ENCODE results near the gene CCDC88C. TPM values are rescaled to one million over a fixed set of nuclear protein-coding genes. Genes with fewer than 3 reads are reported as not detected.

Gene CCDC88C, protein sequence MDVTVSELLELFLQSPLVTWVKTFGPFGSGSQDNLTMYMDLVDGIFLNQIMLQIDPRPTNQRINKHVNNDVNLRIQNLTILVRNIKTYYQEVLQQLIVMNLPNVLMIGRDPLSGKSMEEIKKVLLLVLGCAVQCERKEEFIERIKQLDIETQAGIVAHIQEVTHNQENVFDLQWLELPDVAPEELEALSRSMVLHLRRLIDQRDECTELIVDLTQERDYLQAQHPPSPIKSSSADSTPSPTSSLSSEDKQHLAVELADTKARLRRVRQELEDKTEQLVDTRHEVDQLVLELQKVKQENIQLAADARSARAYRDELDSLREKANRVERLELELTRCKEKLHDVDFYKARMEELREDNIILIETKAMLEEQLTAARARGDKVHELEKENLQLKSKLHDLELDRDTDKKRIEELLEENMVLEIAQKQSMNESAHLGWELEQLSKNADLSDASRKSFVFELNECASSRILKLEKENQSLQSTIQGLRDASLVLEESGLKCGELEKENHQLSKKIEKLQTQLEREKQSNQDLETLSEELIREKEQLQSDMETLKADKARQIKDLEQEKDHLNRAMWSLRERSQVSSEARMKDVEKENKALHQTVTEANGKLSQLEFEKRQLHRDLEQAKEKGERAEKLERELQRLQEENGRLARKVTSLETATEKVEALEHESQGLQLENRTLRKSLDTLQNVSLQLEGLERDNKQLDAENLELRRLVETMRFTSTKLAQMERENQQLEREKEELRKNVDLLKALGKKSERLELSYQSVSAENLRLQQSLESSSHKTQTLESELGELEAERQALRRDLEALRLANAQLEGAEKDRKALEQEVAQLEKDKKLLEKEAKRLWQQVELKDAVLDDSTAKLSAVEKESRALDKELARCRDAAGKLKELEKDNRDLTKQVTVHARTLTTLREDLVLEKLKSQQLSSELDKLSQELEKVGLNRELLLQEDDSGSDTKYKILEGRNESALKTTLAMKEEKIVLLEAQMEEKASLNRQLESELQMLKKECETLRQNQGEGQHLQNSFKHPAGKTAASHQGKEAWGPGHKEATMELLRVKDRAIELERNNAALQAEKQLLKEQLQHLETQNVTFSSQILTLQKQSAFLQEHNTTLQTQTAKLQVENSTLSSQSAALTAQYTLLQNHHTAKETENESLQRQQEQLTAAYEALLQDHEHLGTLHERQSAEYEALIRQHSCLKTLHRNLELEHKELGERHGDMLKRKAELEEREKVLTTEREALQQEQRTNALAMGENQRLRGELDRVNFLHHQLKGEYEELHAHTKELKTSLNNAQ (N-terminal part only)
- total RNA-seq = 100 to 1,000 TPM; 333 to 339 TPM
- 365 to 536 reads per million in 2 donors for total RNA-seq

DNA sequence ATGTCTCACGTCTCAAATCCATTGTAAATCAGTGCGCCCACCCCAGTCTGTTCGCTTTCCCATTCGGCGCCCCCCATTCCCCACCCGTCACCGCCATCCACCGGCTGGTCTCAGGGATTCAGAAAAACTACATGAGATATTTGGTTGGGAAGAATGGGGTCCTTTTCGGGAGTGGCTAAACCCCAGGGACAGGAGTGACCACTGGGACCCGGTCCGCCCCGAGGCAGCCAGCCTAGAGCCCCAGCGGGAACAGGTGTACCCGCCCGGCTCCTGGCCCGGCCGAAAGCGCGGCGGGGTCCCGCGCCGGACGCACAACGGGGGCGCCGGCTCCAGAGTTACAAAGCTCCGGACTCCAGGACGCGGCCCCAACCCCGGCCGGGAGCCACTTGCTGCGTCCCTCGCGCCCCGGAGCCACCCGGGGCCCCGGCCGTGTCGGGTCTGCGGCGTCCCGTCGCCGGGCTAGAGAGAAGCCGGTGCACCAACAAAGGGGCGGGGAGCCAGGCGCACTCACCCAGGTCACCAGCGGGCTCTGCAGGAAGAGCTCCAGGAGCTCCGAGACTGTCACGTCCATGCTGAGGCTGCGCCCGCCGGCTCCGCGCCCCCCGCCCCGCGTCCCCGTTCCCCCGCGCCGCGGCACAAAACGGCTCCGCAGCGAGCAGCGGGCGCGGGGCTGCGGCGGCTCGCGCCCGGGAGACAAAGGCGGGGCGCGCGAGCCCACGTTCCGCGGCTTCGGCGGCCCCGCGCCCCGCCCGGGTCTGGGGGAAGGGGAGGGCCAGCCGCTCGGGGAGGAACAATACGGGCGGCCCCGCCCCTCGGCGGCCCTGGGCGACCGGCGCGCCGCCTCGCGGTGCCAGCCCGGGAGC, at the start of gene CCDC88C:
Gene CCDC88C (minus strand): TSS at position 701 of the 863 bp plus-strand sequence. CDS start 130 bp downstream, at position 571.
- H3K27me3 Mint-ChIP-seq = no peaks in the 10 kb centered on the region
- no peaks in the 10 kb centered on the region for H3K9me3 ChIP-seq (ENCODE audit: control insufficient read depth, low read length, poor library complexity, severe bottlenecking)
- peaks cover 40% of the 10 kb centered on the region for H3K4me1 Mint-ChIP-seq
- peak; percentile 70 to 76 (median 72) for DNase-seq
- peak within 1 kb of the TSS; percentile 98 for H3K4me3 Mint-ChIP-seq
- H3K27ac Mint-ChIP-seq = peak within 1 kb of the TSS; percentile 99
- peak; percentile 59 for ATAC-seq
- H3K36me3 Mint-ChIP-seq (ENCODE audit: low read depth) = peaks cover 9% of the 10 kb centered on the region

DNA sequence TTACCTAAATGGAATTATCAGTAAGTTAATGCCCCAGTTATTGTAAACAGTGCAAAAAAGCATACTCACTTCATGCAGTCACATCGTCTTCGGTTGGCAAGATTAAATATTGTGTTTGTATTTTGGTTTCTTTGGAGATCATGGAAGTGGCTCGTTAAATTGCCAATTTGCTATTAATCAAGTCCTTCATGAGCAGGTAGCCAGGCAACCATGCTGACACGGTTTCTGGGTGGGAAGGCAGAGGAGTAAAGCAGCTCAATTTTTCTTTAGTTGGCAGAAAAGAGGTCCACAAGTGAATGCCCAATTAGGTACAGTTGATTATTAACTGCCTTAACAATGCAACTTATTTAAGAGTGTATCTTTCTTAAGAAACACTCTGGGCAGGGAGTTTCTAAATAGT, 48.6 kb upstream of the CCDC88C start:
- Mint-ChIP-seq H3K27ac (peak overlapping the region; percentile 74), H3K4me3 (peak overlapping the region; percentile 45)

DNA sequence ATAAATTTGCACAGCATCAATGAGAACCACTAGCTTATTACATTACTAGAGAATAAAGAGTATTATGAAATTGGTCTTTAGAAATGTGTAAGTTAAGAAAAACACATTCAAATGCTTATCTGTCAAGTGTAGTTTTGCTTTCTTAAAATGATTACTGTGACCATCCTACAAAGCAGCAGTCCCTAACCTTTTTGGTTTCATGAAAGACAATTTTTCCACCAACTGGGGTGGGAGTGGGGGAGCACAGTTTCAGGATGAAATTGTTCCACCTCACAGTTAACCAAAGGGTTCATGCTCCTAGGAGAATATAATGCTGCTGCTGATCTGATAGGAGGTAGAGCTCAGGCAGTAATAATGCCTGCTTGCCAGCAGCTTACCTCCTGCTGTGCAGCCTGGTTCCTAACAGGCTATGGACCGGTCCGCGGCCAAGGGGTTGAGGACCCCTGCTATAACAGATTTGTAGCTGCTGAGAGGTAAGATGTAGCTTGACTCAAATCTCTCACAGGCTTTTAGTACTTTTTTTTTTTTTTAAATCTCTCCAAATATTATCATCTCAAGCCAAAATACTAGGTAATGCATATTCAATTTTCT, 47.1 kb upstream of the CCDC88C start:
- DNase-seq (no peak), ATAC-seq (no peak)
- H3K4me3 Mint-ChIP-seq = no peak overlapping the region
- no peaks in the 10 kb centered on the region for H3K27me3 Mint-ChIP-seq
- peak overlapping the region; percentile 74 for H3K27ac Mint-ChIP-seq
- H3K4me1 Mint-ChIP-seq = peaks cover 14% of the 10 kb centered on the region
- no peaks in the 10 kb centered on the region for H3K9me3 ChIP-seq (ENCODE audit: control insufficient read depth, low read length, poor library complexity, severe bottlenecking)
- H3K36me3 Mint-ChIP-seq (ENCODE audit: low read depth) = peaks cover 8% of the 10 kb centered on the region

More for the DNA sequence above, 48.6 kb upstream of the CCDC88C start:
- H3K36me3 Mint-ChIP-seq (ENCODE audit: low read depth) = peaks cover 8% of the 10 kb centered on the region
- DNase-seq = no peak
- no peaks in the 10 kb centered on the region for H3K27me3 Mint-ChIP-seq
- ATAC-seq = no peak
- H3K4me1 Mint-ChIP-seq = peaks cover 17% of the 10 kb centered on the region
- no peaks in the 10 kb centered on the region for H3K9me3 ChIP-seq (ENCODE audit: control insufficient read depth, low read length, poor library complexity, severe bottlenecking)

DNA sequence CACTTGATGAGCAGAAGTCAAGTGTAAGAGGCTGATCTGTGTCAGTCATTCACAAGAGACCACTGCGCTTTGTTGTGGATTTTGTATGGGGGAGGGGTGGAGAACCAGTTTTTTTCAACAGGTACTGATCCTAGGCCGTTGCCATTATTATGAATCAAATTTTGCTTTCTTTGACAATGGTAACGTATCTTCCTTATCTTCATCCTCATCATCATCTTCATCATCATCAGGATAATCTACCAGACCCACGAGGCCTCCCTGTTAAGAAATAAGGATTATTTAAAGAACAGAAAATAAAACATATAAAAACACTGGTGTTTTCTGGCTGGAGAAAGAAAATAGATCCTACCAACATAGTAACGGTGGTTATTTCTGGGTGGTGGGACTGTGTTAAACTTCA, 41.0 kb upstream of the CCDC88C start:
- Mint-ChIP-seq H3K27me3 (no peaks in the 10 kb centered on the region), H3K4me1 (peaks cover 6% of the 10 kb centered on the region), H3K4me3 (no peak overlapping the region), H3K36me3 (ENCODE audit: low read depth) (peaks cover 8% of the 10 kb centered on the region), H3K27ac (peak overlapping the region; percentile 68)
- no peak for DNase-seq
- H3K9me3 ChIP-seq (ENCODE audit: control insufficient read depth, low read length, poor library complexity, severe bottlenecking) = no peaks in the 10 kb centered on the region
- no peak for ATAC-seq

DNA sequence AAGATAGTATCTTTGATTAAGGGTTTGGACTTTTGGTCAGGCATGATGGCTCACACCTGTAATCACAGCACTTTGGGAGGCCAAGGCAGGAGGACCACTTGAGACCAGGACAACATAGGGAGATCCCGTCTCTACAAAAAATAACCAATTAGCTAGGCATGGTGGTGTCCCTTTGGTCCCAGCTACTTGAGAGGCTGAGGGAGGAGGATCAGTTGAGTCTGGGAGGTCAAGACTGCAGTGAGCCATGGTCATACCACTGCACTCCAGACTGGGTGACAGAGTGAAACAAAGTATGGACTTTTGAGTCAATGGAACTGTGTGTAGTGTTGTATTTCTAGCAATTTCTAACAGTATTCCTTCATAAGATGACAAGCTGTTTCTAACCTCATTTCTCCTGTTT, 38.7 kb upstream of the CCDC88C start:
- Mint-ChIP-seq H3K27ac (no peak overlapping the region), H3K36me3 (ENCODE audit: low read depth) (peaks cover 3% of the 10 kb centered on the region), H3K4me1 (no peaks in the 10 kb centered on the region), H3K4me3 (peak overlapping the region; percentile 75), H3K27me3 (no peaks in the 10 kb centered on the region)
- no peaks in the 10 kb centered on the region for H3K9me3 ChIP-seq (ENCODE audit: control insufficient read depth, low read length, poor library complexity, severe bottlenecking)
- DNase-seq (no peak), ATAC-seq (no peak)

DNA sequence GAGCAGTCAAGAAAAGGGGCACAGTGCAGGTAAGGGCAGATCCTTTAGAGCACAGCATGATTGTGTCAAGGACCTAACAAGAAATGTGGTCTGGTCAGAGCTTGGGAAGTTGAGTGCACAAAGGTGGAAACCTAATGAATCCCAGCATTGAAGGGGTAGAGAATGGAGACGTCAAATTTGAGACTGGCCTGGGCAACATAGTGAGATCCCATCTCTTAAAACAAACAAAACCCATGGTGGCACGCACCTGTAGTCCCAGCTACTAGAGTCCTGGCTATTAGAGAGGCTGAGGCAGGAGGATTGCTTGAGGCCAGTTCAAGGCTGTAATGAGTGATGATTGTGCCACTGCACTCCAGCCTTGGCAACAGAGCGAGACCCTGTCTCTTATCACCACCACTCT, 37.0 kb upstream of the CCDC88C start:
- Mint-ChIP-seq H3K36me3 (ENCODE audit: low read depth) (peaks cover 3% of the 10 kb centered on the region), H3K4me3 (no peak overlapping the region), H3K27ac (no peak overlapping the region), H3K4me1 (no peaks in the 10 kb centered on the region), H3K27me3 (no peaks in the 10 kb centered on the region)
- no peak for DNase-seq
- no peaks in the 10 kb centered on the region for H3K9me3 ChIP-seq (ENCODE audit: control insufficient read depth, low read length, poor library complexity, severe bottlenecking)
- no peak for ATAC-seq

DNA sequence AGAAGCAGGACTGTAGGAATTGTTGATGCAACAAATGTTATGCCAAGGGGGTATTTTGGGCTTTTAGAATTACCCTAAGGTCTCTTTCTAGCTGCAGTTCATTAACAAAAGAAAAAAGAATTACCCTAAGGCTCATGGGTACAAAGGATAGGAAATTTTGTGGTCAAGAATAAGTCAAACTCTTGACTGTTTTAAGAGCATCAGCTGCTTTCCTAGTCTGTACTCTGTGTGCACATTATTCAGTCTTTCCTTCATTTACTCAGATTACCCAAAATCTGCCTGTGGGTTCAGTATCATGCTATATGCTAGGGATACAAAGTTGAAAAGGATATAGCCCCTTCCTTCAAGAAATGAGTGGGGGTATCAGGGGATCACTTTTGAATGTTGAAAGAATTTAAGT, 36.5 kb upstream of the CCDC88C start:
- no peak for ATAC-seq
- no peak for DNase-seq
- no peaks in the 10 kb centered on the region for H3K27me3 Mint-ChIP-seq
- H3K9me3 ChIP-seq (ENCODE audit: control insufficient read depth, low read length, poor library complexity, severe bottlenecking) = no peaks in the 10 kb centered on the region
- no peak overlapping the region for H3K27ac Mint-ChIP-seq
- H3K4me1 Mint-ChIP-seq = no peaks in the 10 kb centered on the region
- H3K4me3 Mint-ChIP-seq = no peak overlapping the region
- H3K36me3 Mint-ChIP-seq (ENCODE audit: low read depth) = peaks cover 3% of the 10 kb centered on the region

DNA sequence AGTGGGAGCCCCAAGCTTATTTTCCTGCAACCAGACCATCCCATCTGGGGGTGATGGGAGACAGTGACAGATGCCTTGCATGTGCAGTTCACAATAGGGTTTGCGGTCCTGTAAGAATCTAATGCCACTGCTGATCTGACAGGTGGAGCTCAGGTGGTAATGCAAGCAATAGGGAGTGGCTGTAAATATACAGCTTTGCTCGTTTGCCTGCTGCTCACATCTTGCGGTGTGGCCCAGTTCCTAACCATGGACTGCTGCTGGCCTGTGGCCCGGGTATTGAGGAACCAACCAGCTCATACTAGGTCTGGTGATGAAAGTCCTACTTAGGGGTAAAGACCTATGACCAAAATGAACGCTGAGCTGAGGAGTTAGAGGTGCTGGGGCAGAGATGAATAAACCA, 36.1 kb upstream of the CCDC88C start:
- ATAC-seq (no peak), DNase-seq (no peak)
- Mint-ChIP-seq H3K27me3 (no peaks in the 10 kb centered on the region), H3K27ac (no peak overlapping the region), H3K4me1 (no peaks in the 10 kb centered on the region), H3K36me3 (ENCODE audit: low read depth) (peaks cover 2% of the 10 kb centered on the region), H3K4me3 (no peak overlapping the region)
- no peaks in the 10 kb centered on the region for H3K9me3 ChIP-seq (ENCODE audit: control insufficient read depth, low read length, poor library complexity, severe bottlenecking)

DNA sequence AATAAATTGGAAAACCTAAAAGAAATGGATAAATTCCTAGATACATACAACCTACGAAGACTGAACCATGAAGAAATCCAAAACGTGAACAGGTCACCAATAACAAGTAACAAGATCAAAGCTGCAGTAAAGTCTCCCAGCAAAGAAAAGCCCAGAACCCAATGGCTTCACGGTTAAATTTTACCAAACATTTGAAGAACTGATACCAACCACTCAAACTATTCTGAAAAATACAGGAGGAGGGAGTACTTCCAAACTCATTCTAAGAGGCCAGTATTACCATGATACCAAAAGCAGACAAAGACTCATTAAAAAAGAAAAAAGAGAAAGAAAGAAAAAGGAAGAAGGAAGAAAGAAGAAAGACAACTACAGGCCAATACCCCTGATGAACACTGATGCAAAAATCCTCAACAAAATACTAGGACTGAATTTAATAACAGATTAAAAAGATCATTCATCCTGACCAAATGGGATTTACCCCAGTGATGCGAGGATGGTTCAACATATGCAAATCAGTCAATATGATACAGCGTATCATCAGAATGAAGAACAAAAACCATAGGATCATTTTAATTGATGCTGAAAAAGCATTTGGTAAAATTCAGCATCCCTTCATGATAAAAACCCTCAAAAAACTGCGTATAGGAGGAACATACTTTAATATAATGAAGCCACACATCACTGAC, 26.9 kb upstream of the CCDC88C start:
- ATAC-seq (no peak), DNase-seq (no peak)
- no peak overlapping the region for H3K4me3 Mint-ChIP-seq
- H3K27ac Mint-ChIP-seq = no peak overlapping the region
- H3K36me3 Mint-ChIP-seq (ENCODE audit: low read depth) = no peaks in the 10 kb centered on the region
- no peaks in the 10 kb centered on the region for H3K9me3 ChIP-seq (ENCODE audit: control insufficient read depth, low read length, poor library complexity, severe bottlenecking)
- H3K4me1 Mint-ChIP-seq = no peaks in the 10 kb centered on the region
- peaks cover 9% of the 10 kb centered on the region for H3K27me3 Mint-ChIP-seq

DNA sequence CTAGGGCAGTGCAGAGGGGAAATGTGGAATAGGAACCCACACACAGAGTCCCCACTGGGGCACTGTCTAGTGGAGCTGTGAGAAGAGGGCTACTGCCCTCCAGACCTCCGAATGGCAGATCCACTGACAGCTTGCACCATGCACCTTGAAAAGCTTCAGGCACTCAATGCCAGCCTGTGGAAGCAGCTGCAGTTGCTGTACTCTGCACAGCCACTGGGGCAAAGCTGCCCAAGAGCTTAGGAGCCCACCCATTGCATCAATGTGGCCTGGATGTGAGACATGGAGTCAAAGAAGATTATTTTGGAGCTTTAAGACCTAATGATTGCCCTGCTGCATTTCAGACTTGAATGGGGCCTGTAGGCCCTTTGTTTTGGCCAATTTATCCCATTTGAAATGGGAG, 21.7 kb upstream of the CCDC88C start:
- Mint-ChIP-seq H3K36me3 (ENCODE audit: low read depth) (no peaks in the 10 kb centered on the region), H3K4me1 (no peaks in the 10 kb centered on the region), H3K27ac (no peak overlapping the region), H3K27me3 (no peaks in the 10 kb centered on the region), H3K4me3 (no peak overlapping the region)
- H3K9me3 ChIP-seq (ENCODE audit: control insufficient read depth, low read length, poor library complexity, severe bottlenecking) = no peaks in the 10 kb centered on the region
- no peak for ATAC-seq
- DNase-seq = no peak

DNA sequence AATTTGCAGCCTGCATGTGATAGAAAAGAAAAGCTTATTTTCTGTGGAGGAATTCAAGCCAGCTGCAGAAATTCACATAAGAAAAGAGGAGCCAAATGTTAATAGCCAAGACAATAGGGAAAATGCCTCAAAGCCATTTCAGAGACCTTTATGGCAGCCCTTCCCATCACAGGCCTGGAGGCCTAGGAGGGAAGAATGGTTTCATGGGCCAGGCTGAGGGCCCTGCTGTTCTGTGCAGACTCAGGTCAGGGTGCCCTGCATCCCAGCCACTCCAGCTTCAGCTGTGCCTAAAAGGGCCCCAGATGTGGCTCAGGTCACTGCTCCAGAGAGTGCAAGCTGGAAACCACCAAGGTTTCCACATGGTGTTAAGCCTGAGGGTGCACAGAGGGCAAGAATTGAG, 21.2 kb upstream of the CCDC88C start:
- no peaks in the 10 kb centered on the region for H3K27me3 Mint-ChIP-seq
- ATAC-seq (no peak), DNase-seq (no peak)
- no peaks in the 10 kb centered on the region for H3K4me1 Mint-ChIP-seq
- H3K9me3 ChIP-seq (ENCODE audit: control insufficient read depth, low read length, poor library complexity, severe bottlenecking) = no peaks in the 10 kb centered on the region
- no peak overlapping the region for H3K4me3 Mint-ChIP-seq
- H3K36me3 Mint-ChIP-seq (ENCODE audit: low read depth) = no peaks in the 10 kb centered on the region
- no peak overlapping the region for H3K27ac Mint-ChIP-seq

All from T-helper 17 cell (primary cell).